HT1080 (cell line): ENCODE results near the gene LSMEM2. TPM values are rescaled to one million over a fixed set of nuclear protein-coding genes. Genes with fewer than 3 reads are reported as not detected.
A peak's percentile ranks its signal among the peaks of the same experiment; 100 is the strongest.
"Not testable (repeated sequence)": the region's sequence is repeated elsewhere in the genome, so short reads cannot be mapped to it uniquely, and the experiment has no call there.

Source experiments
- DNase-seq: peaks from one replicate; pipeline ENCODE4 v3.0.0-alpha.2; 2015; ENCODE audit warnings: low read depth
- total RNA-seq: library from RNA; depleted of rRNA; stranded (reverse); fragments of >200 nt; shearing (Covaris generic); gene quantifications from 2 replicates; pipeline ENCODE4 v1.2.3, GENCODE V29; 2014

LSMEM2 gene
- total RNA-seq, 1 experiment from 2014 or later, result not detected

- DNase-seq, result no peak
Measured at GRCh38 chr3:50297896-50298725, 19.2 kb downstream of the LSMEM2 start.

GRCh38 chr3:50298836-50299637, 20.1 kb downstream of the LSMEM2 start, which contains the start of the genes HYAL3 and NAA80:
Gene HYAL3 (minus strand): TSS chr3:50299405. CDS start chr3:50295602, 3,803 bp downstream.
Gene NAA80 (minus strand): TSS chr3:50299405. CDS start chr3:50297463, 1,942 bp downstream.
- peak; percentile 98 for DNase-seq

- DNase-seq, result no peak
Measured at GRCh38 chr3:50299638-50299928, 20.7 kb downstream of the LSMEM2 start.

GRCh38 chr3:50299929-50300680, 21.2 kb downstream of the LSMEM2 start:
- DNase-seq, result peak; percentile 30

- no peak for DNase-seq
Measured at GRCh38 chr3:50300681-50301254, 21.9 kb downstream of the LSMEM2 start.

GRCh38 chr3:50302095-50303012, 23.5 kb downstream of the LSMEM2 start:
- no peak for DNase-seq

GRCh38 chr3:50303013-50303815, 24.3 kb downstream of the LSMEM2 start, which contains the start of gene HYAL1:
Gene HYAL1 (minus strand): TSS chr3:50303574. CDS start chr3:50302956, 618 bp downstream.
- DNase-seq, result no peak

- DNase-seq, result peak; percentile 63
Measured at GRCh38 chr3:50304601-50305000, 25.7 kb downstream of the LSMEM2 start.

GRCh38 chr3:50312041-50312440, 33.2 kb downstream of the LSMEM2 start:
- DNase-seq, result not testable (repeated sequence)

GRCh38 chr3:50314342-50314741, 35.5 kb downstream of the LSMEM2 start:
- no peak for DNase-seq

GRCh38 chr3:50314816-50315215, 35.9 kb downstream of the LSMEM2 start:
- DNase-seq, result no peak

- DNase-seq, result peak; percentile 91
Measured at GRCh38 chr3:50316657-50317242, 37.9 kb downstream of the LSMEM2 start.

- no peak for DNase-seq
Measured at GRCh38 chr3:50317300-50317699, 38.4 kb downstream of the LSMEM2 start.

- DNase-seq, result no peak
Measured at GRCh38 chr3:50318163-50318562, 39.3 kb downstream of the LSMEM2 start.

GRCh38 chr3:50318615-50319014, 39.7 kb downstream of the LSMEM2 start:
- DNase-seq, result no peak

- no peak for DNase-seq
Measured at GRCh38 chr3:50319181-50319893, 40.5 kb downstream of the LSMEM2 start.

GRCh38 chr3:50319894-50320625, 41.2 kb downstream of the LSMEM2 start:
- no peak for DNase-seq
